Measurements from ENCODE around the gene TMEM141. TPM values are rescaled to one million over a fixed set of nuclear protein-coding genes. Genes with fewer than 3 reads are reported as not detected.

Gene TMEM141
- total and polyA plus RNA-seq, 5 donors from 2014 or later = 20.7 to 39.3 (median 32.9) TPM

- Mint-ChIP-seq H3K36me3 (peaks cover 5% of the 10 kb centered on the region), H3K9me3 (no peaks in the 10 kb centered on the region)
- DNase-seq = no peak
Measured at GRCh38 chr9:136827794-136828473, 36.8 kb downstream of the TMEM141 start.

DNA sequence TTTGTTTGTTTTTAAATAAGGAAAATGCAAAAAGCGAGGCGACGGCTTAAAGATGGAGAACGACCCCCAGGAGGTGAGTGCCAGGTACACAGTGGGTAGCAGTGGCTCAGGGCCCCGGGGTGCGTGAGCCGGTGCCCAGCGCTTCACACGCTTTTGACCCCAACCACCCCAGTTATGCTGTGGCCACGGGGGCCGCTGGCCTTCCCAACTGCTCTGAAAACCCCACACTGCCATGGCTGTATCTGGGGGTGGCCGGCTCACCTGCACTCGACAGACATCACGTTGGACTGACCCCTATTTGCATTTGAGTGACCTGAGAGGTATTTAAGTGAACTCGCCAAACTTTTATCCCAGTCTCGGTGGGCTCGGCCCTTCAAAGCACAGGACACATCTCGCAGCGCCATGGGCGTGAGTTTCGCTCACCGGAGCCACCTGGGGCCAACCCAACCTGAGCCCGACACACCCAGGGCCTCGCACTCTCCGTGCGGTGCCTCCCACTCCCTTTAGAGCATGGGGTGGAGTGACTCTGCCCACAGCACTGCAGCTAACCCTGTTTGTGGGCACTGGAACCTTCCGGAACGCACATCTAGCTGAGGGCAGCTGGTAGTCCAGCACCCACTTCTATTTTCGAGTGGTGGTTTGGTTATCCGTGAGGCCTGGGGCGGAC lies 37.5 kb downstream of the TMEM141 start:
- DNase-seq (no peak), ATAC-seq (ENCODE audit: low read depth in 2 of 2) (no peak)
- H3K27me3 Mint-ChIP-seq = no peaks in the 10 kb centered on the region

More at GRCh38 chr9:136827794-136828473, 36.8 kb downstream of the TMEM141 start:
- H3K27me3 ChIP-seq (ENCODE audit: control insufficient read depth, insufficient read depth, low read length) = no peaks in the 10 kb centered on the region
- no peaks in the 10 kb centered on the region for H3K9me3 ChIP-seq (ENCODE audit: control insufficient read depth in 2 of 2, low read length in 2 of 2)
- no peak overlapping the region for H3K27ac Mint-ChIP-seq
- H3K27me3 Mint-ChIP-seq = no peaks in the 10 kb centered on the region
- H3K4me3 Mint-ChIP-seq = no peak overlapping the region
- H3K27ac ChIP-seq (ENCODE audit: insufficient read depth, low read length, poor library complexity, severe bottlenecking) = no peak overlapping the region
- no peaks in the 10 kb centered on the region for H3K4me1 Mint-ChIP-seq
- no peak for ATAC-seq (ENCODE audit: low read depth in 2 of 2)
- no peaks in the 10 kb centered on the region for H3K4me1 ChIP-seq (ENCODE audit: control insufficient read depth, insufficient read depth, low read length, poor library complexity, severe bottlenecking)
- H3K36me3 ChIP-seq (ENCODE audit: control insufficient read depth, insufficient read depth, low read length) = peaks cover 21% of the 10 kb centered on the region
- H3K4me3 ChIP-seq (ENCODE audit: low read depth, low read length) = no peak overlapping the region

GRCh38 chr9:136829412-136829811 lies 38.3 kb downstream of the TMEM141 start:
- H3K27me3 Mint-ChIP-seq = no peaks in the 10 kb centered on the region
- H3K27ac Mint-ChIP-seq = no peak overlapping the region
- ATAC-seq (ENCODE audit: low read depth in 2 of 2) (no peak), DNase-seq (no peak)
- Histone ChIP-seq H3K36me3 (ENCODE audit: control insufficient read depth, insufficient read depth, low read length) (peaks cover 18% of the 10 kb centered on the region), H3K4me3 (ENCODE audit: low read depth, low read length) (no peak overlapping the region), H3K27ac (ENCODE audit: insufficient read depth, low read length, poor library complexity, severe bottlenecking) (no peak overlapping the region), H3K4me1 (ENCODE audit: control insufficient read depth, insufficient read depth, low read length, poor library complexity, severe bottlenecking) (no peaks in the 10 kb centered on the region), H3K27me3 (ENCODE audit: control insufficient read depth, insufficient read depth, low read length) (no peaks in the 10 kb centered on the region), H3K9me3 (ENCODE audit: control insufficient read depth in 2 of 2, low read length in 2 of 2) (no peaks in the 10 kb centered on the region)
- no peak overlapping the region for H3K4me3 Mint-ChIP-seq
- no peaks in the 10 kb centered on the region for H3K4me1 Mint-ChIP-seq
- no peaks in the 10 kb centered on the region for H3K9me3 Mint-ChIP-seq
- H3K36me3 Mint-ChIP-seq = peaks cover 9% of the 10 kb centered on the region

More for the DNA sequence above, 37.5 kb downstream of the TMEM141 start:
- H3K36me3 Mint-ChIP-seq = peaks cover 5% of the 10 kb centered on the region
- peaks cover 21% of the 10 kb centered on the region for H3K36me3 ChIP-seq (ENCODE audit: control insufficient read depth, insufficient read depth, low read length)
- H3K4me3 Mint-ChIP-seq = no peak overlapping the region
- no peaks in the 10 kb centered on the region for H3K4me1 ChIP-seq (ENCODE audit: control insufficient read depth, insufficient read depth, low read length, poor library complexity, severe bottlenecking)
- no peaks in the 10 kb centered on the region for H3K27me3 ChIP-seq (ENCODE audit: control insufficient read depth, insufficient read depth, low read length)
- no peaks in the 10 kb centered on the region for H3K9me3 Mint-ChIP-seq
- H3K4me1 Mint-ChIP-seq = no peaks in the 10 kb centered on the region
- H3K27ac Mint-ChIP-seq = no peak overlapping the region
- no peak overlapping the region for H3K4me3 ChIP-seq (ENCODE audit: low read depth, low read length)
- no peaks in the 10 kb centered on the region for H3K9me3 ChIP-seq (ENCODE audit: control insufficient read depth in 2 of 2, low read length in 2 of 2)
- H3K27ac ChIP-seq (ENCODE audit: insufficient read depth, low read length, poor library complexity, severe bottlenecking) = no peak overlapping the region

GRCh38 chr9:136829981-136830885 lies 39.1 kb downstream of the TMEM141 start:
- H3K4me3 Mint-ChIP-seq = no peak overlapping the region
- H3K36me3 ChIP-seq (ENCODE audit: control insufficient read depth, insufficient read depth, low read length) = peaks cover 16% of the 10 kb centered on the region
- ATAC-seq (ENCODE audit: low read depth in 2 of 2) = no peak

GRCh38 chr9:136831002-136831719 lies 40.0 kb downstream of the TMEM141 start:
- H3K4me3 Mint-ChIP-seq = no peak overlapping the region
- H3K27me3 Mint-ChIP-seq = no peaks in the 10 kb centered on the region
- no peaks in the 10 kb centered on the region for H3K9me3 Mint-ChIP-seq
- no peak for ATAC-seq (ENCODE audit: low read depth in 2 of 2)
- H3K9me3 ChIP-seq (ENCODE audit: control insufficient read depth in 2 of 2, low read length in 2 of 2) = no peaks in the 10 kb centered on the region
- no peaks in the 10 kb centered on the region for H3K4me1 ChIP-seq (ENCODE audit: control insufficient read depth, insufficient read depth, low read length, poor library complexity, severe bottlenecking)
- H3K36me3 Mint-ChIP-seq = peaks cover 9% of the 10 kb centered on the region
- peaks cover 12% of the 10 kb centered on the region for H3K36me3 ChIP-seq (ENCODE audit: control insufficient read depth, insufficient read depth, low read length)
- H3K27me3 ChIP-seq (ENCODE audit: control insufficient read depth, insufficient read depth, low read length) = no peaks in the 10 kb centered on the region
- no peaks in the 10 kb centered on the region for H3K4me1 Mint-ChIP-seq
- DNase-seq = no peak
- H3K27ac ChIP-seq (ENCODE audit: insufficient read depth, low read length, poor library complexity, severe bottlenecking) = no peak overlapping the region
- no peak overlapping the region for H3K4me3 ChIP-seq (ENCODE audit: low read depth, low read length)
- H3K27ac Mint-ChIP-seq = no peak overlapping the region

More at GRCh38 chr9:136829981-136830885, 39.1 kb downstream of the TMEM141 start:
- Histone ChIP-seq H3K4me1 (ENCODE audit: control insufficient read depth, insufficient read depth, low read length, poor library complexity, severe bottlenecking) (no peaks in the 10 kb centered on the region), H3K27ac (ENCODE audit: insufficient read depth, low read length, poor library complexity, severe bottlenecking) (no peak overlapping the region), H3K27me3 (ENCODE audit: control insufficient read depth, insufficient read depth, low read length) (no peaks in the 10 kb centered on the region), H3K4me3 (ENCODE audit: low read depth, low read length) (no peak overlapping the region), H3K9me3 (ENCODE audit: control insufficient read depth in 2 of 2, low read length in 2 of 2) (no peaks in the 10 kb centered on the region)
- Mint-ChIP-seq H3K36me3 (peaks cover 9% of the 10 kb centered on the region), H3K4me1 (no peaks in the 10 kb centered on the region), H3K27ac (no peak overlapping the region), H3K27me3 (no peaks in the 10 kb centered on the region), H3K9me3 (no peaks in the 10 kb centered on the region)
- no peak for DNase-seq

- Mint-ChIP-seq H3K9me3 (no peaks in the 10 kb centered on the region), H3K27ac (no peak overlapping the region), H3K27me3 (no peaks in the 10 kb centered on the region), H3K36me3 (peaks cover 9% of the 10 kb centered on the region), H3K4me3 (no peak overlapping the region), H3K4me1 (no peaks in the 10 kb centered on the region)
- H3K4me3 ChIP-seq (ENCODE audit: low read depth, low read length) = no peak overlapping the region
- H3K27me3 ChIP-seq (ENCODE audit: control insufficient read depth, insufficient read depth, low read length) = no peaks in the 10 kb centered on the region
- no peaks in the 10 kb centered on the region for H3K4me1 ChIP-seq (ENCODE audit: control insufficient read depth, insufficient read depth, low read length, poor library complexity, severe bottlenecking)
- DNase-seq (no peak), ATAC-seq (ENCODE audit: low read depth in 2 of 2) (no peak)
- peaks cover 12% of the 10 kb centered on the region for H3K36me3 ChIP-seq (ENCODE audit: control insufficient read depth, insufficient read depth, low read length)
- no peaks in the 10 kb centered on the region for H3K9me3 ChIP-seq (ENCODE audit: control insufficient read depth in 2 of 2, low read length in 2 of 2)
- H3K27ac ChIP-seq (ENCODE audit: insufficient read depth, low read length, poor library complexity, severe bottlenecking) = no peak overlapping the region
Measured at GRCh38 chr9:136831720-136832104, 40.6 kb downstream of the TMEM141 start.

- Mint-ChIP-seq H3K4me1 (no peaks in the 10 kb centered on the region), H3K36me3 (peaks cover 9% of the 10 kb centered on the region), H3K4me3 (no peak overlapping the region), H3K27ac (peak overlapping the region in 1 of 3 donors; percentile 44), H3K9me3 (no peaks in the 10 kb centered on the region), H3K27me3 (no peaks in the 10 kb centered on the region)
- Histone ChIP-seq H3K9me3 (ENCODE audit: control insufficient read depth in 2 of 2, low read length in 2 of 2) (no peaks in the 10 kb centered on the region), H3K4me1 (ENCODE audit: control insufficient read depth, insufficient read depth, low read length, poor library complexity, severe bottlenecking) (no peaks in the 10 kb centered on the region), H3K36me3 (ENCODE audit: control insufficient read depth, insufficient read depth, low read length) (peaks cover 12% of the 10 kb centered on the region), H3K27ac (ENCODE audit: insufficient read depth, low read length, poor library complexity, severe bottlenecking) (no peak overlapping the region), H3K27me3 (ENCODE audit: control insufficient read depth, insufficient read depth, low read length) (no peaks in the 10 kb centered on the region), H3K4me3 (ENCODE audit: low read depth, low read length) (no peak overlapping the region)
- DNase-seq (no peak), ATAC-seq (ENCODE audit: low read depth in 2 of 2) (no peak)
Measured at GRCh38 chr9:136832581-136832980, 41.4 kb downstream of the TMEM141 start.

Measured in CD4-positive, CD25-positive, alpha-beta regulatory T cell (primary cell).